Measurements from ENCODE around the gene DTX2. TPM values are rescaled to one million over a fixed set of nuclear protein-coding genes. Genes with fewer than 3 reads are reported as not detected.
"Not testable (repeated sequence)": the region's sequence is repeated elsewhere in the genome, so short reads cannot be mapped to it uniquely, and the experiment has no call there.

Gene DTX2
- polyA plus RNA-seq, 1 donor: 8.0 TPM

DNA sequence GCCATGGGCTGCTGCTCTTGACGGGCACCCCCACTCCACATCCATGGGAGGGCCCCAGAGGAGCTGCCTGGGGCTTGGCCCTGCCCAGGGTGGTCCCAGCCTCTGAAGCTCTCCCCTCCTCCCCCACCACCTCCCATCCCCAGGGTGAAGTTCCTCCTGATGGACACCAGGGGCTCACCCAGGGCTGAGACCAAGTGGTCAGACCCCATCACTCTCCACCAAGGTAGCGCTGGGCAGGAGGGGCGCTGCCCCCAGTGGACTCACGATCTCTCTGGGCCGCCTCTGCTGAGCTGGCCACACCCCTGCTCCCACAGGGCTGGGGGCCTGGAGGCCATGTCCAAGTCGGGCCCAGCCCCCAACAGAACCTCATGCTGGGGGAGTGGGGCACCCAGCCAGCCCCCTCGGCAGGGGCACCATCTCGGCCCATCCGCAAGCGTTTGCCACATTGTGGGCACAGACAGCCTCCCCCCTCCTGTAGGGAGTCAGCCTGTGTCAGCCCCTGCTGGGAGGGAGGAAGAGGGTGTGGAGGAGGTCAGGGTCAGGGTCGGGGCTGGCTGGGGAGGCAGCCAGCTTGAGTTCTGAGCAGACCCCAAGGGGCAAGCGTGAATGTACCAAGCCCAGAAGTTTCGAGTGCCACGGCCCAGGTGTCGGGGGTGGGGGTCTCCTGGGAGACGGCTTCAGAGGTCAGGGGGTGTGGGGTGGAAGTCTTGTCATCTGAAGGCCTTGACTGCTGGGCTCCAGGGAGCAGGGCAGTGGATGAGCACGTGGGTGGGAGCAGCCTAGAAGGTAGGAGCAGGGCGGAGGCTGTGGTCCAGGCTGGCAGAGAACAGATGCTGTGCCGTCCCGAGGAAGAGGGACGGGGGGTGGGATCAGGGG lies 51.7 kb downstream of the DTX2 start:
- DNase-seq: no peak

DNA sequence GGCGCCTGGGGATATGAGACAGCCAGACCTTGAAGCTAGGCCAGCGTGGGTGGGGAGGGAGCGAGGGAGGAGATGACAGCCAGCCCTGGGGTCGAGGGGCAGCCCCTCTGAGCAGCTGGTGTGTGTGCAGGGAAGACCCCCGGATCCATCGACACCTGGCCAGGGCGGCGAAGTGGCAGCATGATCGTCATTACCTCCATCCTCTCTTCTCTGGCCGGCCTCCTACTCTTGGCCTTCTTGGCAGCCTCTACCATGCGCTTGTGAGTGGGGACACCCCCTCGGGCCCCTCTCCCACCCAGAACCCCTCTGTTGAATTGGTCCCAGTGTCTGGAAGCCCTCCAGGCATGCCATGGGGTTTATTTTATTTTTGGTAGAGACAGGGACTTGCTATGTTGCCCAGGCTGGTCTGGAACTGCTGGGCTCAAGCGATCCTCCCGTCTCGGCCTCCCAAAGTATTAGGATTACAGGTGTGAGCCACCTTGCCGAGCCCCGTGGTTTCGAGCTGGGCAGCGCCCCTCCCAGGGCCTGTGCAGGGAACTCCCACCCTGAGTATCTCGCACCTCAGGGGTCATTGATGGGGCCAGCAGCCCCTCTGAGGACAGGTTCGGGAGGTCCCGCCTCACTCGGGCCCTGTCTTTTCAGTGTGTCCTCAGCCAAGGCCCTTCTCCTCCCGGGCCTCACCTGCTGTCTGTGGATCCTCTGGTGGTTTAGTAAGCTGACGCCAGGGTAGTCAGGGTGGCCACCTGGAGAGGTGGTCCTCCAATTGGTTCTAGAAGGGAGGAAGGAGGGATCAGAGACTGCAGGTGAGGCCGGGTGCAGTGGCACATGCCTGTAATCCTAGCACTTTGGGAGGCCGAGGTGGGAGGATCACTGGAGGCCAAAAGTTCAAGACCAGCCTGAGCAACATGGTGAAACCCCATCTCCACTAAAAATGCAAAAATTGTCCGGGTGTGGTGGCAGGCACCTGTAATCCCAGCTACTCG lies 52.6 kb downstream of the DTX2 start:
- DNase-seq: no peak

DNA sequence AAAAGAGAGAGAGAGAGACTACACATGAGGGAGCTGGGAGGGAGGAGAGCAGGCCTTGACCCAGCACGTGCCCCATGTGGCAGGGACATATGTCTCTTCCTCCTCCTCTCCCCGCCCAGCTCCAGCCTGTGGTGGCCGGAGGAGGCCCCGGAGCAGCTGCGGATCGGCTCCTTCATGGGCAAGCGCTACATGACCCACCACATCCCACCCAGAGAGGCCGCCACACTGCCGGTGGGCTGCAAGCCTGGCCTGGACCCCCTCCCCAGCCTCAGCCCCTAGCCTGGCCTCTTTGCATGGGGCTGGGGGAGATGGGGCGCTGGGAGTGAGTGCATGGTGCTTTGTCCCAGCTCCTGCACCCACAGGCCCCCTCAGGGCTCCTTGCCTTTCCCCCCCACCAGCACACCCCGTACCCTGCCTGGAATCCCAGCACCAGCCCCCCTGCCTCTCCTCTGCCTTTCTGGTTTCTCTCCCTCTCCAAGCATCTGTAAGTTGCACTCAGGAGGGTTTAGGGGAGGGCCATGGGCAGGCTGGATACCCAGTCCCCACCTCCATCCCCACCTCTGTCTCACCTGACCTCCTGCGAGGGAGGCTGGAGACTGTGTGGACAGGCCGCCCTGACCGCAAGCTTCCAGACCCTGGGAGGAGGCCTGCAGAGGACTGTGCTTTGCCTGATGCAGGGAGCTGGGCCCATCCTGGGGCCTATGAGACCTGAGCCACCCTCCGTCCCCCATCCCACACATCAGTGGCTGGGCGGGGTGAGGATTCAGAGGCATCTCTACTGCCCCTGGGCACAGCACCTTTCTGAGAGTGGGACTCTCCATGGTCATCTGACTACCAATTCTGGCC lies 53.6 kb downstream of the DTX2 start:
- DNase-seq: no peak

DNA sequence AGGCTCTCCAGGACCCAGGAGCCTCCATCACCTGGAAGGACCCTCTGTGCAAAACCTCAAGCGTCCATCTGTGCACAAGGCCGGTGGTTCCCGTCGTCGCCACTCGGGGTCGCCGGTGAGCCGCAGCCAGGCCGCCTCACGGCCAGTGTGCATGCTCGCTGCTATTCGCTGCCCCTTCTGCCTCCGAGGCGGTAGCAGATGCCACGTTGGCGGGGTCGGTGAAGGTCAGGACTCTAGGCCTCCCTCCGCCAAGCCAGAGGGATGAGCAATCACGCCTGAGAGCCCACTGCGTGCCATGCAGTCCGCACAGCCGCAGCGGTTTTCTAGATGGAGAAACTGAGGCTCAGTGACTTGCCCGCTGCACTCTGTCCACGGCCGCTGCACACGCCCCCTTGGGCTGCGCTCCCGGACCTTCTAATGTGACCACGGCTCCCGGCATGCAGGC lies 54.5 kb downstream of the DTX2 start:
- DNase-seq: peak; percentile 64

DNA sequence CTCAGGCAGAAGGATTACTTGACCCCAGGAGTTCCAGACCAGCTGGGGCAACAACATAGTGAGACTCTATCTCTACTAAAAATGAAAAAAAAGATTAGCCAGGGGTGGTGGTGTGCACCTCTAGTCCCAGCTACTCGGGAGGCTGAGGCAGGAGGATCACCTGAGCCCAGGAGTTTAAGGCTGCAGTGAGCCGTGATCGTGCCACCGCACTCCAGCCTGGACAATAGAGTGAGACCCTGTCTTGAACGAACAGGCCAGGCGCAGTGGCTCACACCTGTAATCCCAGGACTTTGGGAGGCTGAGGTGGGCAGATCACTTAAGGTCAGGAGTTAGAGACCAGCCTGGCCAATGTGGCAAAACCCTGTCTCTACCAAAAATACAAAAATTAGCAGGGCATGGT lies 55.4 kb downstream of the DTX2 start:
- not testable (repeated sequence) for DNase-seq

DNA sequence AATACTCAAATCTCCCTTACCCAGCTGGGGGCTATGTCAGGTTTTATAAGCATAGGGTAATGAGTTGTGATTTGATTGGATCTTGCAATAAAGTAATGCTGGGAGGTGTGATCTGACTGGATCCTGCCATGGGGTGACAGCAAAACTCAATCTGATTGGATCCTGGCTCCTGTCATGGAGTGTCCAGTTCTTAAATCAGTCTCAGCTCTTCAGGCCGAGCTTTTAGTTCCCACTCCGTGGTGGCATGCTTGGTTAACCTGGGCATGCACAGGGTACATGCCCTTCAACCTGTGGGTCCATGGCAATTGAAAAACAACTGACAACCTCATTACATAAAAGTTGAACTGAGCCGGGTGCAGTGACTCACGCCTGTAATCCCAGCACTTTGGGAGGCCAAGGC lies 64.7 kb downstream of the DTX2 start:
- DNase-seq: not testable (repeated sequence)

DNA sequence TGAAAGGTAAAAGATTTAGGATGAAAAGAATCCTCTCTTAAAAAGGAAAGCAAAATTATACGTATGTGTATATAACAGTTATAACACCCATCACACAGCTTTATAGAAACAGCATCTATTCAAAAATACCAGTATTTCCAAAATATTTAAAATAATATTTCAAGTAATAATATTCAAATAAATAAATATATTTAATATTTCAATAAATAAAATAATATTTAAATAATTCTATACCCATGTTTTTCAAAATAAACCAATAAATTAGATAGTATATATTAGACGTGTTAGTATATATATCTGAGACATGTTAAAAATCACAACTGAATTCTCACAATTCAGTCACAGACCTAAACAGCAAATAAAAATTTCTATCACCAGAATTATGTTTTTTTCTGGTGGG lies 70.1 kb downstream of the DTX2 start:
- not testable (repeated sequence) for DNase-seq

DNA sequence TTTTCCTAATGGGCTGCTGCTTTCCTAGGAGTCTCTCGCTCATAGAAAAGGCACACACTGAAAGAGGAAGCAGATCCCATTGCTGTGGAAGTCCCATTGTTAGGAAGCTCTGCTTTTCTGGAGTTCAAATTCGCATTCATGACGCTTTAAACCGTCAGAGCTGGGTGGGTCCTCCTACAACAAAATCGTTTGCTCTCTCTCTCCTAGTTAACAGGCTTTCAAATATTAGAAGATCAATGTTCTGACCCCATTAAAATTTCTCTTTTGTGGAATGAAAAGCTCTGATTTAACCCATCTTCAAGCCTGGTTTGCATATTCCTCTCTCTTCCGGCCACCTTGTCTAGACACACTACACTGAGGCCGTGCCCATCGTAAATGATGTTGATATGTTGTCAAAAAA lies 81.7 kb downstream of the DTX2 start, which contains the start of gene SPDYE16:
SPDYE16 (minus strand) TSS at position 101 of the 400 bp plus-strand sequence. CDS start 1,838 bp downstream, outside the sequence.
- DNase-seq: not testable (repeated sequence)

DNA sequence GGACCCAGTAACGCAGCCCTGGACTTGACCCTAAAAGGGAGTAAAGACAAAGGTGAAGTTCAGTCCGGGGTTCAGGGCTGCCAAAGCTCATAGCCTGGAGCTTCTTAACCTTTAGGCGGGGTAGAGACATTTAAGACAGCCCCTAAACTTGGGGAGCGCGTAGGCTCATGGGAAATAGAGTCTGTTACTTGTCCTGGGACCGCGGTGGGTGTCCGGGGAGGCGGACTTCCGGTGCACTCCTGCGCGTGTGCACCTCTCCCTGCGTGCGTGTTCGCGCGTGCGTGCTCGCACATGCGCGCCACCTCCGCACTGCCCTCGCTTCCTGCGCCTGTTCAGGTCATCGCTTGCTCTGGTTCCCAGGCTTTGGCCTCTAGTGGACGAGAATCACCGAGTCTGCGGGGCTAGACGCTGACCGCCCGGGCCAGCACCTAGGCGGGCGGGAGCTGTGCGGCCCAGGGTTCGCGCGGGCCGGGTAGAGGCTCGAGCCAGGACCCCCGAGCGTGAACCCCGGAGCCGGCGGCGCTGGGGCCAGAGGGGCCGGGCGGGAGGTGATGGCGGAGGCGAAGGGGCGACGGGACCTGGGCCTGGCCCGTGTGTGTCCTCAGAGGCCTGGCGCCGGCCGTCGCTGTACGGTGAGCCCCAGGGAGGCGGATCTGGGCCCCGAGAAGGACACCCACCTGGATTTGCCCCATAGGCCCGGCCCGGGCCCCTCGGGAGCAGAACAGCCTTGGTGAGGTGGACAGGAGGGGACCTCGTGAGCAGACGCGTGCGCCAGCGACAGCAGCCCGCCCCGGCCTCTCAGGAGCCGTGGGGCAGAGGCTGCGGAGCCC lies 87.7 kb downstream of the DTX2 start:
- peak; percentile 88 for DNase-seq

DNA sequence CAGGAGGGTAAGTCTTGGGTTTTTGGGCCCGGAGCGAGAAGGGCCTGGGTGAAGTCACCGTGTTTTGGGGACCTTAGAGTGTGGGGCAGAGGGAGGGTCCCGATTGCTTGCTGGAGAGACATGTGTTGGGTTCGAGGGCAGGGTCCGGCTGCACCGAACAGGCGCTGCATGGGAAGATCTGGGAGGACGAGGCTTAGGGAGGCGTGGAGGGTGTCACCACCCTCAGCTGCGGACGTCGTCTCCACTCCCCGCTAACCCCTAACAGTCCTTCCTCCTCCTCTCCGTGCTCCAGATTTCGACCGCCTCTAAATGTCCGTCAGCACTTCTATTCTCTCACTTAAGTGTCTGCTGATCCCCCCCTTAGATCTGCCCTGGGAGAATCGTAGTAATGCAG lies 88.3 kb downstream of the DTX2 start:
- peak; percentile 1 for DNase-seq

DNA sequence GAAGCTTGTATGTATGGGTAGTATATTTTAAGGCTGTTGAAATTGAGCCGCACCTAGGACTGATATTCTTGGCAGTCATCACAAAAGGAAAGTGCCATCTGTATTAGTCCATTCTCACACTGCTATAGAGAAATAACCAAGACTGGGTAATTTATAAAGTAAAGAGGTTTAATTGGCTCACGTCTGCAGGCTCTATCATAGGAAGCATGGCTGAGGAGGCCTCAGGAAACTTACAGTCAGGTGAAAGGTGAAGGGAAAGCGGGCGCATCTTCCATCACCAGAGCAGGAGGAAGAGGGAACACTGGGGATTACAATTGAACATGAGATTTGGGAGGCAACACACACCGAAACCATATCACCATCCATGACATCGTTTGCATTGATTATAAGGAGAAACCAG lies 90.5 kb downstream of the DTX2 start:
- not testable (repeated sequence) for DNase-seq

Other genes starting within 250 kb of the DTX2 start
- 1,886 TPM for gene HSPB1, start 159.0 kb upstream of the DTX2 start, polyA plus RNA-seq (ENCODE audit: insufficient read length)
- 199 TPM for gene YWHAG, start 102.7 kb upstream of the DTX2 start, polyA plus RNA-seq (ENCODE audit: insufficient read length)
- 0.85 TPM for gene SSC4D, start 52.0 kb upstream of the DTX2 start, polyA plus RNA-seq (ENCODE audit: insufficient read length)
- gene ZP3, start 36.8 kb upstream of the DTX2 start, polyA plus RNA-seq (ENCODE audit: insufficient read length): 1.2 TPM
- gene UPK3B, start 48.8 kb downstream of the DTX2 start, polyA plus RNA-seq (ENCODE audit: insufficient read length): 0.26 TPM
- 4.5 TPM for gene SPDYE16, start 81.6 kb downstream of the DTX2 start, polyA plus RNA-seq (ENCODE audit: insufficient read length)
- 13.2 TPM for gene POMZP3, start 165.6 kb downstream of the DTX2 start, polyA plus RNA-seq (ENCODE audit: insufficient read length)